ENCODE results near the gene FARP1. TPM values are rescaled to one million over a fixed set of nuclear protein-coding genes. Genes with fewer than 3 reads are reported as not detected.

Gene FARP1
- total and polyA plus RNA-seq, 2 of the 13 experiments (the other 11 are each of a cell fraction or from before 2014, with no cell fraction given), result 70.6 to 126 TPM

DNA sequence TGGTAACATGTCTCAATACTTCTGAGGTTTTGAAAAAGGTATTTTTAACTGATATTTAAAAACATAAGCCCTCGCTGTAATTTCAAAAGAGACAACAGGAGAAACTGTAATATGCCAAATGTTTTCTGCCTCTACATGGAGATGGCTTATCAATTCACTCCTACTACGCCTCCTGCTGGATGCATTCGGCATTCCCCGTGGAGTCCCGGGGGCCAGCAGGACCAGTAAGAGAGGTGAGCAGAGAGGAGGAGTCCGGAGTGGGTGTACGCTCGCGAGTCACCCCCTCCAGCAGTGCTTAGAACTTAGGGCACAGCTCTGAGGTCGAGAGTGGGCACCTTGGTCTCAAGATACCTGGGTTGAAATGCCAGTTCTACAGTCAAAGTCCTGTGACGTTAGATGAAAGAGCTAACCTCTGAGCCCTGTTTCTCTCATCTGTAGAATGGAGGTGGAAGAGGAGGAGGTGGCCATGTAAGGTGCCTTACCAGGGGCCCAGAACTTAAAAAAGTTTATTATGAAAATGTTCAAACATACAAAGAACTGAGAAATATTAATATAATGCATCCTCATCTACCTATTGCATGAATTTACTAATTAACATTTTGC is 323.8 kb downstream of the FARP1 start:
- FAIRE-seq, result no peak
- in situ Hi-C loops (cut with HindIII; ENCODE audit: extremely low pct_ligation_motif_present, low pct_unique_long_range_greater_than_20kb), result loop anchor here (10.0 kb wide), 1 partner anchor 378 kb away; no protein-coding TSS in a partner anchor

More for the DNA sequence above, 323.8 kb downstream of the FARP1 start:
- Histone ChIP-seq H3K4me3 (replicated peaks in 1 of 3; ENCODE audit: insufficient read depth in 1 of 3, low read depth in 2 of 3, low read length in 3 of 3) (no peak overlapping the region), H3K27me3 (ENCODE audit: control insufficient read depth in 1 of 2, insufficient read depth in 2 of 2, low read length in 2 of 2) (no peaks in the 10 kb centered on the region), H2AFZ (ENCODE audit: low read length) (no peak overlapping the region), H3K9me3 (ENCODE audit: low read length) (no peaks in the 10 kb centered on the region), H3K4me2 (ENCODE audit: low read depth, low read length) (no peak overlapping the region), H3K79me2 (ENCODE audit: insufficient read depth, low read length) (peaks cover 6% of the 10 kb centered on the region), H3K4me1 (ENCODE audit: insufficient read depth, low read length) (peaks cover 16% of the 10 kb centered on the region), H3K9ac (ENCODE audit: insufficient read depth, low read depth, low read length) (no peak overlapping the region), H3K36me3 (replicated peaks in 1 of 2; ENCODE audit: control insufficient read depth in 1 of 2, insufficient read depth in 2 of 2, low read length in 2 of 2) (peaks cover 33 to 84% of the 10 kb centered on the region in 2 experiments), H3K27ac (ENCODE audit: extremely low read length, insufficient read depth, low read length) (no peak overlapping the region), H4K20me1 (ENCODE audit: insufficient read depth, low read length) (peaks cover 17% of the 10 kb centered on the region)
- no peak for TF ChIP-seq NR2F2 (IDR thresholded peaks at IDR 0.05; ENCODE audit: borderline replicate concordance, low read depth)
- TF ChIP-seq SP1 (IDR thresholded peaks at IDR 0.05), result no peak
- no peak for TF ChIP-seq SP1 (CRISPR knock-in tag; IDR thresholded peaks at IDR 0.05)
- TF ChIP-seq RAD21 (CRISPR knock-in tag; IDR thresholded peaks at IDR 0.05), result peak; percentile 33
- TF ChIP-seq, protein P1, sequence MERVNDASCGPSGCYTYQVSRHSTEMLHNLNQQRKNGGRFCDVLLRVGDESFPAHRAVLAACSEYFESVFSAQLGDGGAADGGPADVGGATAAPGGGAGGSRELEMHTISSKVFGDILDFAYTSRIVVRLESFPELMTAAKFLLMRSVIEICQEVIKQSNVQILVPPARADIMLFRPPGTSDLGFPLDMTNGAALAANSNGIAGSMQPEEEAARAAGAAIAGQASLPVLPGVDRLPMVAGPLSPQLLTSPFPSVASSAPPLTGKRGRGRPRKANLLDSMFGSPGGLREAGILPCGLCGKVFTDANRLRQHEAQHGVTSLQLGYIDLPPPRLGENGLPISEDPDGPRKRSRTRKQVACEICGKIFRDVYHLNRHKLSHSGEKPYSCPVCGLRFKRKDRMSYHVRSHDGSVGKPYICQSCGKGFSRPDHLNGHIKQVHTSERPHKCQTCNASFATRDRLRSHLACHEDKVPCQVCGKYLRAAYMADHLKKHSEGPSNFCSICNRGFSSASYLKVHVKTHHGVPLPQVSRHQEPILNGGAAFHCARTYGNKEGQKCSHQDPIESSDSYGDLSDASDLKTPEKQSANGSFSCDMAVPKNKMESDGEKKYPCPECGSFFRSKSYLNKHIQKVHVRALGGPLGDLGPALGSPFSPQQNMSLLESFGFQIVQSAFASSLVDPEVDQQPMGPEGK (CRISPR knock-in tag; IDR thresholded peaks at IDR 0.05), result peak; percentile 21; the same call in 1 of the 2 replicates
- TF ChIP-seq XRCC5 (optimal IDR thresholded peaks at IDR 0.05; ENCODE audit: low read length), result peak; percentile 21
- peak; percentile 40; the same call in 1 of the 2 replicates for TF ChIP-seq SMC3 (IDR thresholded peaks at IDR 0.05; ENCODE audit: low read length)
- TF ChIP-seq STAG1 (CRISPR knock-in tag; IDR thresholded peaks at IDR 0.05), result peak; percentile 66
- TF ChIP-seq, protein P2, sequence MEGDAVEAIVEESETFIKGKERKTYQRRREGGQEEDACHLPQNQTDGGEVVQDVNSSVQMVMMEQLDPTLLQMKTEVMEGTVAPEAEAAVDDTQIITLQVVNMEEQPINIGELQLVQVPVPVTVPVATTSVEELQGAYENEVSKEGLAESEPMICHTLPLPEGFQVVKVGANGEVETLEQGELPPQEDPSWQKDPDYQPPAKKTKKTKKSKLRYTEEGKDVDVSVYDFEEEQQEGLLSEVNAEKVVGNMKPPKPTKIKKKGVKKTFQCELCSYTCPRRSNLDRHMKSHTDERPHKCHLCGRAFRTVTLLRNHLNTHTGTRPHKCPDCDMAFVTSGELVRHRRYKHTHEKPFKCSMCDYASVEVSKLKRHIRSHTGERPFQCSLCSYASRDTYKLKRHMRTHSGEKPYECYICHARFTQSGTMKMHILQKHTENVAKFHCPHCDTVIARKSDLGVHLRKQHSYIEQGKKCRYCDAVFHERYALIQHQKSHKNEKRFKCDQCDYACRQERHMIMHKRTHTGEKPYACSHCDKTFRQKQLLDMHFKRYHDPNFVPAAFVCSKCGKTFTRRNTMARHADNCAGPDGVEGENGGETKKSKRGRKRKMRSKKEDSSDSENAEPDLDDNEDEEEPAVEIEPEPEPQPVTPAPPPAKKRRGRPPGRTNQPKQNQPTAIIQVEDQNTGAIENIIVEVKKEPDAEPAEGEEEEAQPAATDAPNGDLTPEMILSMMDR (CRISPR knock-in tag; IDR thresholded peaks at IDR 0.05), result peak; percentile 69
- ChIA-PET POLR2A (no interaction called here), CTCF (ENCODE audit: low intra/inter-chr PET ratio, low total read pairs) (interaction anchor here (0.8 kb wide), 1 partner anchor 207 kb away, joined by 4 read pairs; no protein-coding TSS in a partner anchor)
- no TSS peak for BruUV-seq (replicated peaks)
- ATAC-seq, result peak; percentile 74
- WGBS (ENCODE audit: low lambda C conversion rate), result 73% methylated on average over 11 of the region's 11 CpGs
- intact Hi-C loops (cut with micrococcal nuclease; ENCODE audit: unreplicated experiment), result loop anchor here (5.0 kb wide), 1 partner anchor 206 kb away; no protein-coding TSS in a partner anchor
- DNase-seq (ENCODE audit: low spot score), result peak; percentile 43

Measured in HepG2 (cell line).